ENCODE results near the gene SHMT2.
A peak's percentile ranks its signal among the peaks of the same experiment; 100 is the strongest.

SHMT2 gene

DNA sequence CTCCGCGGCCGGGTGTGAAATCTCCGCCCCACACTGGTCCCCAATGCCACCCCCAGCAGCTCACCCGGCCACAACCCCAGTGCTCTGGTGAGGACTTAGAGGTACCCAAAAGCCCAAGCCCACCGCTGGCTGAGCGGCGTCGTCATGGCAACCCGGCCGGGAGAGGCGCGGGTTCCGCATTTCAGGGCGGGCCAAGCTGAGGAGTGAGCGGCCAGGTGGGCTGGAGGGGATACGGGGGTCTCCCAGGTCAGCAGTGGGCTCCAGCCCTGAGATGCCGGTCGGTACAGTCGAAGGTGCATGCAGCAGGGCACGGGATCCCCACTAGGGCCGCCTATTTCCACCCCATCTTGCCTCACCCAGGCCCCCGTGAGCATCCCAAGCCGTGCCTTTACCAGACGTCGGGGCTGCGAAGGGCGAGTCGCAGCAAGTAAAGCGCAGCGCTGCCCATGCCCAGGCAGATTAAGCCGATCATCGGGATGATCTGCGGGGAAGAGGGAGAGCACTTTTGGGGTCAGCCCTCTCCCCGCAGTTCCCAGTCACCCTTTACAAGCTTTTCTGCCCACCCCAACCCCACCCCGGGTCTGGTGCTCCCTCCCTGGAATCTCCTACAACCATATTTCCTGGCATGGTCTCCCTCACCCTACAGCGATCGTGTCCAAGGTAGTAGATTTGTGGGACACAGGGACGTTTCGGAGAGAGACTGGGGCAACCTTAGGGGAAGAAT lies 6.9 kb downstream of the SHMT2 start:
- TF ChIP-seq, protein P1, sequence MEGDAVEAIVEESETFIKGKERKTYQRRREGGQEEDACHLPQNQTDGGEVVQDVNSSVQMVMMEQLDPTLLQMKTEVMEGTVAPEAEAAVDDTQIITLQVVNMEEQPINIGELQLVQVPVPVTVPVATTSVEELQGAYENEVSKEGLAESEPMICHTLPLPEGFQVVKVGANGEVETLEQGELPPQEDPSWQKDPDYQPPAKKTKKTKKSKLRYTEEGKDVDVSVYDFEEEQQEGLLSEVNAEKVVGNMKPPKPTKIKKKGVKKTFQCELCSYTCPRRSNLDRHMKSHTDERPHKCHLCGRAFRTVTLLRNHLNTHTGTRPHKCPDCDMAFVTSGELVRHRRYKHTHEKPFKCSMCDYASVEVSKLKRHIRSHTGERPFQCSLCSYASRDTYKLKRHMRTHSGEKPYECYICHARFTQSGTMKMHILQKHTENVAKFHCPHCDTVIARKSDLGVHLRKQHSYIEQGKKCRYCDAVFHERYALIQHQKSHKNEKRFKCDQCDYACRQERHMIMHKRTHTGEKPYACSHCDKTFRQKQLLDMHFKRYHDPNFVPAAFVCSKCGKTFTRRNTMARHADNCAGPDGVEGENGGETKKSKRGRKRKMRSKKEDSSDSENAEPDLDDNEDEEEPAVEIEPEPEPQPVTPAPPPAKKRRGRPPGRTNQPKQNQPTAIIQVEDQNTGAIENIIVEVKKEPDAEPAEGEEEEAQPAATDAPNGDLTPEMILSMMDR (IDR thresholded peaks at IDR 0.05; ENCODE audit: low read depth, low read length), result no peak
- no peak for TF ChIP-seq MYC (IDR thresholded peaks at IDR 0.05; ENCODE audit: low read depth, low read length)
- TF ChIP-seq, protein P2, sequence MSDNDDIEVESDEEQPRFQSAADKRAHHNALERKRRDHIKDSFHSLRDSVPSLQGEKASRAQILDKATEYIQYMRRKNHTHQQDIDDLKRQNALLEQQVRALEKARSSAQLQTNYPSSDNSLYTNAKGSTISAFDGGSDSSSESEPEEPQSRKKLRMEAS (IDR thresholded peaks at IDR 0.05; ENCODE audit: low read depth, low read length), result no peak
- TF ChIP-seq POLR2A (IDR thresholded peaks at IDR 0.05; ENCODE audit: extremely low read depth, insufficient read length), result no peak
- DNase-seq (ENCODE audit: low read depth), result no peak
- no peak overlapping the region for H3K4me3 ChIP-seq (ENCODE audit: low read depth, low read length)

DNA sequence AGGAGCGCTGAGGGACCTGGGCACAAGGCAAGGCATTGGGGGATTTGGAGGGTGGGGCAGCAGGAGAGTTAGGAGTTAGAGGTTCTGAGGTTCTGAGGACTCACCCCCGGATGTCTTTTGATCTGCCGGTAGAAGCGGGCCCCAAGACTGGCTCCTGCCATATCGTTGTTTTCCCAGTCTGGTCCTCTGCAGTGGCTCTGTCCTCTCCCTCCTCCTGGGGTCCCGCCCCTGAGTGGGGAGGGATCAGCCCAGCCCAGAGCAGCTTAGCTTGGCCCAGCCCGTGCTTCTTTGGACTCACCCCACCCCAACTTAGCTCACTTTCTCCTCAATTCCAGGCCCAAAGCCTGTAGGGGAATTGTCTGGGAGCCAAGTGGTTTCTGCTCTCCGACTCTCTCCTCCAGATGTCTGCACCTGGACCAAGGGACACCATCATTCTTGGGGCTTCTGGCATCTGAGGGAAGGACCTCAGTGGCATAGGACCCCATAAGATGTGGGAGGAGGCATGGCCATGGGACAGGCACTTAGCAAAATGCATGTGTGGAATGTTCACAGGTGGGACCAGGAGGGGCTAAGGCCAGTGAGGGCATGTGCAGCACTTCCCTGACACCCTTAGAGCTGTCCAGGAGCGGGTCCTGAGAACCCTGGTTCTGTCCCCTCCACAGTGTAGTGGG lies 7.5 kb downstream of the SHMT2 start:
- no peak overlapping the region for H3K4me3 ChIP-seq (ENCODE audit: low read depth, low read length)
- no peak for DNase-seq (ENCODE audit: low read depth)

DNA sequence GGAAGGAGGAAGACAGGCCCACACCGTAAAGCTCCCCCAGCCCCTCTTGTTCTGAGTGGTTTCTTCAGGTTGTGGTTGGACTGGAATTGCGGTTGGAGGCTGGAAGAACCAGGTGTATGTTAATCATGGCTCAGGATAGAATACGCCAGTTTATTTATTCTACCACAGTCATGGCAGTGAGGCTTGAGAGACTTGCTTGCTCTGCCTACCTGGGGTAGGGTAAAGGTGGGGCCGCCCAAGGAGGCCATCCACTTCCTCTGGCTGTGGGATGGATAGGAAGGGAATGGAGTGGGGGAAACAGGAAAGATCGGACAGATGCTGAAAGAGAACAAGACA lies 8.1 kb downstream of the SHMT2 start:
- TF ChIP-seq POLR2A (IDR thresholded peaks at IDR 0.05; ENCODE audit: extremely low read depth, insufficient read length) (no peak), MYC (IDR thresholded peaks at IDR 0.05; ENCODE audit: low read depth, low read length) (no peak)
- TF ChIP-seq, protein P1 (IDR thresholded peaks at IDR 0.05; ENCODE audit: low read depth, low read length), result no peak
- TF ChIP-seq, protein P2 (IDR thresholded peaks at IDR 0.05; ENCODE audit: low read depth, low read length), result no peak
- no peak overlapping the region for H3K4me3 ChIP-seq (ENCODE audit: low read depth, low read length)
- DNase-seq (ENCODE audit: low read depth), result no peak

More for the DNA sequence above, 7.5 kb downstream of the SHMT2 start:
- TF ChIP-seq POLR2A (IDR thresholded peaks at IDR 0.05; ENCODE audit: extremely low read depth, insufficient read length) (no peak), MYC (IDR thresholded peaks at IDR 0.05; ENCODE audit: low read depth, low read length) (no peak)
- TF ChIP-seq, protein P2 (IDR thresholded peaks at IDR 0.05; ENCODE audit: low read depth, low read length), result no peak
- TF ChIP-seq, protein P1 (IDR thresholded peaks at IDR 0.05; ENCODE audit: low read depth, low read length), result no peak

DNA sequence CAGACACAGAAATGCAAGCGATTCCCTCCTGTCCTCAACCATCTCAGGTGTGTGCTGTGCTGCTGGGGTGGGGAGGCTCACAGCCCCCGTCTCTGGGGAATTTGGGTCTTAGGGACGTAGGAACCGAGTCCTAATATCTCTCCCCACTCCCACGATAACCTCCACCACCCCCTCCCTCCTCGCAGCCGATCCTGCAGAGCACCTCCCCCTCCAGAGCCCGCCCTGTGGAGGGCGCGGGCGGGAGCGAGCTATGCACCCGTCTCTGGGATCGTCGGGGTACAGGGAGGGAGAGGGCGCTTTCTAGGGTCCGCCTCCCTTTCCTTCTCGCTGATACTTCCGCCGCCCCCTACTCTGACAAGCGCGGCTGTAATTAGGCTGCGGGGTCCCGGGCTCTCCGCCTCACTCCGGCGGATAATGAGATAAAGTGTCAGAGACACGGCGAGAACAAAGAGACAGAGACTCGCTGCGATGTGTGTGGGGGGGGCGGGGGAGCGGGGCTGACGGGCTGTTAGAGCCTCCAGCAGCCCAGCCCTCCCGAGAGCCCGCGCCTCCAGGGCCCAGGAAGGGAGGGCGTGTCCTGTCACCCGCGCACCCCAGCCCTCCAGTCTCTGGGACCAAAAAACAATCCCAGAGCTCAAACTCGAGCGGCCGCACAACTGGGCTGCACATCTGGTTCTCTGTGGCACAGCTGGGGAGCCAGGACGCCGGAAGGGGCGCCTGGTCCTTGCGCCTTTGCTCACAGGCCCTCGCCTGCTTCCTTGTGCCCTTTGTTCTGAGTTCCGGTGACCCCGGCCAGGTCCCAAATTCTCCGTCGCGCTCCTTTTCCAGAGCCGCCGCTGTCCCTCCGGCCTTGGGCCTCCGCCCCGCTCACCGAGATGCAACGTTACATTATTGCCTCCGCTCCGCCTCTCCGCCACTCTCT lies 8.7 kb downstream of the SHMT2 start:
- DNase-seq (ENCODE audit: low read depth), result no peak
- no peak overlapping the region for H3K4me3 ChIP-seq (ENCODE audit: low read depth, low read length)
- TF ChIP-seq POLR2A (IDR thresholded peaks at IDR 0.05; ENCODE audit: extremely low read depth, insufficient read length) (no peak), MYC (IDR thresholded peaks at IDR 0.05; ENCODE audit: low read depth, low read length) (no peak)
- TF ChIP-seq, protein P2 (IDR thresholded peaks at IDR 0.05; ENCODE audit: low read depth, low read length), result no peak
- TF ChIP-seq, protein P1 (IDR thresholded peaks at IDR 0.05; ENCODE audit: low read depth, low read length), result no peak

DNA sequence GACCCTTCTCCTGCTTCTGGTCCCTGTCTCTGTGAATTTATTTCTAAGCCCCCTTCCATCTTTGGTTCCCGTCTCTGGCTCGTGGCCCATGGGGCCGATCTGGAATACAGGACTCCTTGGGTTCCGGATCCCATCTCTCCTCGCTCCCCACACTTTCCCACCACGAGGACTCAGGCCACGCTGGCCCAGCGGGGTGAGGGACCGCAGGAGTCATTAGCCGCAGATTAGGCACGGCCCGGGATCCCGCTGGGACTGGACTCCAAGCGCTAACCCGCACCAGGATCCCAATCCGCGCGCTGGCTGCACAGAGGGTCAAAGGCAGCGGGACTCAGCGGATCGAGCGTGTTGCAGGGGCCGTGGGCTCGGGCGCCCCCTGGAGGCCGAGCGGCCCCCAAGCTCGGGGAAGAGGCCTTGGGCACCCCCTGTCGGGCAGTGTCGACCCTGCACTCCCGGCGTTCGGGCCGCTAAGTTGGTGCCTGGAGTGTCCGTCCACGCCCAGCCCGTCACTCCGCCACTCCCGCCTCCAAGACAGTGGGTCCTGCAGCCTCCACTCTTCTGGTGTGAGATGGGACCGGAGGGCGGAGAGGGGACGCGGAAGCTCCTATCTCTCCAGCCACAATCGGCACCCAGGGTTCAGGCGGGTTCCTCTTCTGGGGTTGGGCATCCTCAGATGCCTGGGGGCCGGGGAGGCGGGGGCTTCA lies 9.5 kb downstream of the SHMT2 start:
- TF ChIP-seq, protein P1 (IDR thresholded peaks at IDR 0.05; ENCODE audit: low read depth, low read length), result peak; percentile 100
- TF ChIP-seq, protein P2 (IDR thresholded peaks at IDR 0.05; ENCODE audit: low read depth, low read length), result no peak; the same call in 1 of the 2 replicates
- TF ChIP-seq MYC (IDR thresholded peaks at IDR 0.05; ENCODE audit: low read depth, low read length), result no peak
- H3K4me3 ChIP-seq (ENCODE audit: low read depth, low read length), result no peak overlapping the region
- DNase-seq (ENCODE audit: low read depth), result peak; percentile 89

Data from NB4 (cell line).